Measurements from ENCODE around the gene NCOA6.

Gene NCOA6

GRCh38 chr20:34704177-34705007, 121.1 kb downstream of the NCOA6 start, which contains the start of gene TP53INP2:
Gene TP53INP2, plus strand, starts transcription at chr20:34704344. Its CDS starts 4,396 bp downstream, at chr20:34708740.
- DNase-seq (ENCODE audit: low read depth) = peak; percentile 74

GRCh38 chr20:34703424-34704176, 121.9 kb downstream of the NCOA6 start:
- no peak for DNase-seq (ENCODE audit: low read depth)

- DNase-seq (ENCODE audit: low read depth) = no peak
Measured at GRCh38 chr20:34703061-34703423, 122.4 kb downstream of the NCOA6 start.

- no peak for DNase-seq (ENCODE audit: low read depth)
Measured at GRCh38 chr20:34701405-34702085, 123.9 kb downstream of the NCOA6 start.

GRCh38 chr20:34693414-34693813, 132.0 kb downstream of the NCOA6 start:
- DNase-seq (ENCODE audit: low read depth) = no peak

- no peak for DNase-seq (ENCODE audit: low read depth)
Measured at GRCh38 chr20:34691838-34692237, 133.6 kb downstream of the NCOA6 start.

GRCh38 chr20:34689486-34689885, 136.0 kb downstream of the NCOA6 start:
- DNase-seq (ENCODE audit: low read depth) = no peak

- DNase-seq (ENCODE audit: low read depth) = no peak
Measured at GRCh38 chr20:34683667-34684066, 141.8 kb downstream of the NCOA6 start.

GRCh38 chr20:34680586-34681175, 144.8 kb downstream of the NCOA6 start:
- DNase-seq (ENCODE audit: low read depth) = no peak

GRCh38 chr20:34676642-34677373, 148.6 kb downstream of the NCOA6 start, which contains the start of gene PIGU:
Gene PIGU, minus strand, starts transcription at chr20:34677092. Its CDS starts 7 bp downstream, at chr20:34677085.
- peak; percentile 96 for DNase-seq (ENCODE audit: low read depth)

GRCh38 chr20:34675993-34676641, 149.3 kb downstream of the NCOA6 start:
- no peak for DNase-seq (ENCODE audit: low read depth)

- DNase-seq (ENCODE audit: low read depth) = no peak
Measured at GRCh38 chr20:34675561-34675960, 149.9 kb downstream of the NCOA6 start.

- DNase-seq (ENCODE audit: low read depth) = no peak
Measured at GRCh38 chr20:34673412-34673811, 152.0 kb downstream of the NCOA6 start.

GRCh38 chr20:34669094-34669493, 156.4 kb downstream of the NCOA6 start:
- DNase-seq (ENCODE audit: low read depth) = no peak
